GM23338 (cell line): Measurements from ENCODE around the gene CLEC2B. TPM values are rescaled to one million over a fixed set of nuclear protein-coding genes. Genes with fewer than 3 reads are reported as not detected.

Experiments
- ATAC-seq: fragments of 200-7000 bp; cut with Tn5 transposase; 3 replicates; pipeline ENCODE4 v1.9.1; 2020
- DNase-seq: peaks from one replicate; pipeline ENCODE4 v3.0.0-alpha.2; 2015; ENCODE audit warnings: low spot score
- H2AFZ ChIP-seq: fragments of 200-600 bp; sonication (generic); 2 replicates; pipeline ENCODE4 v1.8.0; 2016; ENCODE audit warnings: antibody characterized with exemption, mild to moderate bottlenecking, moderate library complexity
- H3F3A ChIP-seq: fragments of 200-600 bp; sonication (generic); replicated peaks from 2 replicates; pipeline ENCODE4 v1.8.0; 2017; ENCODE audit warnings: antibody characterized with exemption, mixed run types, low read depth
- H3K27ac ChIP-seq: fragments of 200-600 bp; sonication (generic); 2 replicates; pipeline ENCODE4 v1.6.1; 2016; ENCODE audit warnings: low read depth
- H3K27me3 ChIP-seq: fragments of 200-600 bp; sonication (generic); 2 replicates; pipeline ENCODE4 v1.8.0; 2016; ENCODE audit warnings: mild to moderate bottlenecking, mixed run types, moderate library complexity; ENCODE audit not compliant: insufficient read depth
- H3K36me3 ChIP-seq: fragments of 200-600 bp; sonication (generic); 2 replicates; pipeline ENCODE4 v1.8.0; 2016; ENCODE audit warnings: mild to moderate bottlenecking; ENCODE audit not compliant: insufficient read depth
- H3K4me1 ChIP-seq: fragments of 200-600 bp; sonication (generic); 2 replicates; pipeline ENCODE4 v1.8.0; 2016; ENCODE audit warnings: mild to moderate bottlenecking, moderate library complexity; ENCODE audit not compliant: insufficient read depth
- H3K4me2 ChIP-seq: fragments of 200-600 bp; sonication (generic); 2 replicates; pipeline ENCODE4 v1.7.1; 2017; ENCODE audit warnings: mixed run types
- H3K4me3 ChIP-seq: fragments of 200-600 bp; sonication (generic); 2 replicates; pipeline ENCODE4 v1.6.1; 2016; ENCODE audit warnings: mixed run types
- H3K79me2 ChIP-seq: fragments of 200-600 bp; sonication (generic); replicated peaks from 2 replicates; pipeline ENCODE4 v1.8.0; 2017; ENCODE audit warnings: mild to moderate bottlenecking; ENCODE audit not compliant: insufficient read depth
- H3K9me2 ChIP-seq: fragments of 200-600 bp; sonication (generic); 2 replicates; pipeline ENCODE4 v1.8.0; 2017; ENCODE audit not compliant: insufficient read depth
- H4K20me1 ChIP-seq: fragments of 200-600 bp; sonication (generic); replicated peaks from 2 replicates; pipeline ENCODE4 v1.8.0; 2017; ENCODE audit warnings: mild to moderate bottlenecking; ENCODE audit not compliant: insufficient read depth
- H3K27ac Mint-ChIP-seq: 2 replicates; pipeline ENCODE4 v1.8.0; 2020; ENCODE audit warnings: inconsistent platforms, mild to moderate bottlenecking, moderate library complexity, mixed read lengths
- H3K27me3 Mint-ChIP-seq: 3 replicates; pipeline ENCODE4 v1.8.0; 2022; ENCODE audit warnings: low read depth, mild to moderate bottlenecking, moderate library complexity, mixed read lengths, inconsistent platforms; ENCODE audit not compliant: insufficient read depth, poor library complexity
- H3K36me3 Mint-ChIP-seq: 3 replicates; pipeline ENCODE4 v1.8.0; 2021; ENCODE audit warnings: low read depth, mild to moderate bottlenecking, inconsistent platforms, moderate library complexity, mixed read lengths
- H3K4me1 Mint-ChIP-seq: 3 replicates; pipeline ENCODE4 v1.8.0; 2020; ENCODE audit warnings: mild to moderate bottlenecking, inconsistent platforms, mixed read lengths
- H3K4me3 Mint-ChIP-seq: 3 replicates; pipeline ENCODE4 v1.8.0; 2021; ENCODE audit warnings: moderate library complexity, mild to moderate bottlenecking, inconsistent platforms, mixed read lengths
- H3K9me3 Mint-ChIP-seq: 3 replicates; pipeline ENCODE4 v1.8.0; 2020; ENCODE audit warnings: moderate library complexity, mild to moderate bottlenecking, inconsistent platforms, mixed read lengths
- CREB1 ChIP-seq: fragments of 250-450 bp; sonication (Bioruptor Pico); IDR thresholded peaks from 2 replicates; pipeline ENCODE4 v1.5.0; 2020; ENCODE audit warnings: low read depth, mild to moderate bottlenecking, moderate library complexity
- EZH2 ChIP-seq: fragments of 200-600 bp; sonication (generic); IDR thresholded peaks from one replicate; pipeline ENCODE4 v1.8.0; 2017; ENCODE audit warnings: antibody characterized with exemption, mild to moderate bottlenecking, low read depth; ENCODE audit not compliant: unreplicated experiment
- STAT1 ChIP-seq: IDR thresholded peaks from one replicate; pipeline ENCODE4 v1.6.1; 2016; ENCODE audit warnings: antibody characterized with exemption; ENCODE audit not compliant: unreplicated experiment
- polyA plus RNA-seq: library from polyadenylated mRNA; unstranded; fragments of >200 nt; fragmentation: Nextera tagmentation; extraction: Ambion mirVana; gene quantifications from 2 replicates; pipeline ENCODE4 v1.2.1, GENCODE V29; 2016
- total RNA-seq: library from RNA; depleted of rRNA; stranded (reverse); fragments of >200 nt; shearing (Covaris generic); gene quantifications from 2 replicates; pipeline ENCODE4 v1.2.3, GENCODE V29; 2014
- TF ChIP-seq, protein P1 (sequence below): fragments of 250-450 bp; sonication (Bioruptor Pico); IDR thresholded peaks from 2 replicates; pipeline ENCODE4 v1.5.0; 2020; ENCODE audit warnings: mild to moderate bottlenecking, moderate library complexity
- TF ChIP-seq, protein P2 (sequence below), 2 experiments: fragments of 200-600 bp in 1 of 2; sonication (generic) in 1 of 2; conservative IDR thresholded peaks; 2 replicates each; pipeline versions ENCODE4 v1.5.1 to v1.6.1; 2016 to 2017; ENCODE audit warnings: antibody characterized with exemption in 2 of 2, low read depth in 2 of 2, mild to moderate bottlenecking in 2 of 2, moderate library complexity in 1 of 2
- TF ChIP-seq, protein P3 (sequence below): IDR thresholded peaks from 2 replicates; pipeline ENCODE4 v1.6.1; 2016; ENCODE audit warnings: antibody characterized with exemption

Gene CLEC2B
- total and polyA plus RNA-seq, 2 experiments from 2014 or later, result not detected

DNA sequence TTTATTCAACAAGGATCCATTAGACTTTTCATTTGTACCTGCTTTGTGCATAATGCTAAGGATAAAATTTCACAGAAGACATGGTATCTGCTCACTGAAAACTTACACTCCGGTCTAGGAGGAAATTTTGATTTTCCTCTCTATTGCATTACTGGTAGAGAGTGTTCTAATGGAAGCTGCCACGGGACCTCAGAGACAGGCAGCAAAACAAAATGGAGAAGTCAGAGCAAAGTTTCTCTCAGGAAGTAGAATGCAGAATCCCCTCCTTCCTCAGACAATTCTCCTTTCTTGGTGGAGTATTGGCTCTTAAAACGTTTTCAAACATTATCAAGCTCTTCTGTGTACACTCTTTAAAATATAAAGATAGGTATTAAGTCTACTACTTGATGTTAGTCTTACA, 12.3 kb downstream of the CLEC2B start (continued):
- TF ChIP-seq, protein P1, sequence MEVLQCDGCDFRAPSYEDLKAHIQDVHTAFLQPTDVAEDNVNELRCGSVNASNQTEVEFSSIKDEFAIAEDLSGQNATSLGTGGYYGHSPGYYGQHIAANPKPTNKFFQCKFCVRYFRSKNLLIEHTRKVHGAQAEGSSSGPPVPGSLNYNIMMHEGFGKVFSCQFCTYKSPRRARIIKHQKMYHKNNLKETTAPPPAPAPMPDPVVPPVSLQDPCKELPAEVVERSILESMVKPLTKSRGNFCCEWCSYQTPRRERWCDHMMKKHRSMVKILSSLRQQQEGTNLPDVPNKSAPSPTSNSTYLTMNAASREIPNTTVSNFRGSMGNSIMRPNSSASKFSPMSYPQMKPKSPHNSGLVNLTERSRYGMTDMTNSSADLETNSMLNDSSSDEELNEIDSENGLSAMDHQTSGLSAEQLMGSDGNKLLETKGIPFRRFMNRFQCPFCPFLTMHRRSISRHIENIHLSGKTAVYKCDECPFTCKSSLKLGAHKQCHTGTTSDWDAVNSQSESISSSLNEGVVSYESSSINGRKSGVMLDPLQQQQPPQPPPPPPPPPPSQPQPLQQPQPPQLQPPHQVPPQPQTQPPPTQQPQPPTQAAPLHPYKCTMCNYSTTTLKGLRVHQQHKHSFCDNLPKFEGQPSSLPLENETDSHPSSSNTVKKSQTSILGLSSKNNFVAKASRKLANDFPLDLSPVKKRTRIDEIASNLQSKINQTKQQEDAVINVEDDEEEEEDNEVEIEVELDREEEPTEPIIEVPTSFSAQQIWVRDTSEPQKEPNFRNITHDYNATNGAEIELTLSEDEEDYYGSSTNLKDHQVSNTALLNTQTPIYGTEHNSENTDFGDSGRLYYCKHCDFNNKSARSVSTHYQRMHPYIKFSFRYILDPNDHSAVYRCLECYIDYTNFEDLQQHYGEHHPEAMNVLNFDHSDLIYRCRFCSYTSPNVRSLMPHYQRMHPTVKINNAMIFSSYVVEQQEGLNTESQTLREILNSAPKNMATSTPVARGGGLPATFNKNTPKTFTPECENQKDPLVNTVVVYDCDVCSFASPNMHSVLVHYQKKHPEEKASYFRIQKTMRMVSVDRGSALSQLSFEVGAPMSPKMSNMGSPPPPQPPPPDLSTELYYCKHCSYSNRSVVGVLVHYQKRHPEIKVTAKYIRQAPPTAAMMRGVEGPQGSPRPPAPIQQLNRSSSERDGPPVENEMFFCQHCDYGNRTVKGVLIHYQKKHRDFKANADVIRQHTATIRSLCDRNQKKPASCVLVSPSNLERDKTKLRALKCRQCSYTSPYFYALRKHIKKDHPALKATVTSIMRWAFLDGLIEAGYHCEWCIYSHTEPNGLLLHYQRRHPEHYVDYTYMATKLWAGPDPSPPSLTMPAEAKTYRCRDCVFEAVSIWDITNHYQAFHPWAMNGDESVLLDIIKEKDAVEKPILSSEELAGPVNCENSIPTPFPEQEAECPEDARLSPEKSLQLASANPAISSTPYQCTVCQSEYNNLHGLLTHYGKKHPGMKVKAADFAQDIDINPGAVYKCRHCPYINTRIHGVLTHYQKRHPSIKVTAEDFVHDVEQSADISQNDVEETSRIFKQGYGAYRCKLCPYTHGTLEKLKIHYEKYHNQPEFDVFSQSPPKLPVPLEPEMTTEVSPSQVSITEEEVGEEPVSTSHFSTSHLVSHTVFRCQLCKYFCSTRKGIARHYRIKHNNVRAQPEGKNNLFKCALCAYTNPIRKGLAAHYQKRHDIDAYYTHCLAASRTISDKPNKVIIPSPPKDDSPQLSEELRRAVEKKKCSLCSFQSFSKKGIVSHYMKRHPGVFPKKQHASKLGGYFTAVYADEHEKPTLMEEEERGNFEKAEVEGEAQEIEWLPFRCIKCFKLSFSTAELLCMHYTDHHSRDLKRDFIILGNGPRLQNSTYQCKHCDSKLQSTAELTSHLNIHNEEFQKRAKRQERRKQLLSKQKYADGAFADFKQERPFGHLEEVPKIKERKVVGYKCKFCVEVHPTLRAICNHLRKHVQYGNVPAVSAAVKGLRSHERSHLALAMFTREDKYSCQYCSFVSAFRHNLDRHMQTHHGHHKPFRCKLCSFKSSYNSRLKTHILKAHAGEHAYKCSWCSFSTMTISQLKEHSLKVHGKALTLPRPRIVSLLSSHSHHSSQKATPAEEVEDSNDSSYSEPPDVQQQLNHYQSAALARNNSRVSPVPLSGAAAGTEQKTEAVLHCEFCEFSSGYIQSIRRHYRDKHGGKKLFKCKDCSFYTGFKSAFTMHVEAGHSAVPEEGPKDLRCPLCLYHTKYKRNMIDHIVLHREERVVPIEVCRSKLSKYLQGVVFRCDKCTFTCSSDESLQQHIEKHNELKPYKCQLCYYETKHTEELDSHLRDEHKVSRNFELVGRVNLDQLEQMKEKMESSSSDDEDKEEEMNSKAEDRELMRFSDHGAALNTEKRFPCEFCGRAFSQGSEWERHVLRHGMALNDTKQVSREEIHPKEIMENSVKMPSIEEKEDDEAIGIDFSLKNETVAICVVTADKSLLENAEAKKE (CRISPR knock-in tag), result no peak

GRCh38 chr12:9856151-9856550, 13.0 kb downstream of the CLEC2B start:
- no peak overlapping the region for H3K4me3 ChIP-seq
- peak overlapping the region; percentile 6; the same call in 1 of the 2 replicates for H3K4me2 ChIP-seq
- H3K9me3 Mint-ChIP-seq, result no peaks in the 10 kb centered on the region
- H3F3A ChIP-seq, result no peaks in the 10 kb centered on the region
- no peaks in the 10 kb centered on the region for H3K36me3 Mint-ChIP-seq
- no peak overlapping the region for H3K4me3 Mint-ChIP-seq
- H3K4me1 ChIP-seq, result peaks cover 9% of the 10 kb centered on the region; the same call in 1 of the 2 replicates
- no peak overlapping the region for H3K27ac ChIP-seq
- no peak overlapping the region; the same call in 1 of the 2 replicates for H3K27ac Mint-ChIP-seq
- H4K20me1 ChIP-seq, result no peaks in the 10 kb centered on the region
- H3K9me2 ChIP-seq, result no peaks in the 10 kb centered on the region
- H3K79me2 ChIP-seq, result no peaks in the 10 kb centered on the region
- no peaks in the 10 kb centered on the region for H3K36me3 ChIP-seq
- ATAC-seq, result no peak
- peaks cover 2% of the 10 kb centered on the region for H3K27me3 Mint-ChIP-seq
- no peak for DNase-seq
- no peaks in the 10 kb centered on the region for H3K27me3 ChIP-seq
- H3K4me1 Mint-ChIP-seq, result peaks cover 28% of the 10 kb centered on the region
- H2AFZ ChIP-seq, result peak overlapping the region; percentile 82; the same call in 1 of the 2 replicates
- TF ChIP-seq, protein P1 (CRISPR knock-in tag), result no peak
- TF ChIP-seq CREB1 (CRISPR knock-in tag) (no peak), STAT1 (no peak), EZH2 (no peak)
- TF ChIP-seq, protein P2, sequence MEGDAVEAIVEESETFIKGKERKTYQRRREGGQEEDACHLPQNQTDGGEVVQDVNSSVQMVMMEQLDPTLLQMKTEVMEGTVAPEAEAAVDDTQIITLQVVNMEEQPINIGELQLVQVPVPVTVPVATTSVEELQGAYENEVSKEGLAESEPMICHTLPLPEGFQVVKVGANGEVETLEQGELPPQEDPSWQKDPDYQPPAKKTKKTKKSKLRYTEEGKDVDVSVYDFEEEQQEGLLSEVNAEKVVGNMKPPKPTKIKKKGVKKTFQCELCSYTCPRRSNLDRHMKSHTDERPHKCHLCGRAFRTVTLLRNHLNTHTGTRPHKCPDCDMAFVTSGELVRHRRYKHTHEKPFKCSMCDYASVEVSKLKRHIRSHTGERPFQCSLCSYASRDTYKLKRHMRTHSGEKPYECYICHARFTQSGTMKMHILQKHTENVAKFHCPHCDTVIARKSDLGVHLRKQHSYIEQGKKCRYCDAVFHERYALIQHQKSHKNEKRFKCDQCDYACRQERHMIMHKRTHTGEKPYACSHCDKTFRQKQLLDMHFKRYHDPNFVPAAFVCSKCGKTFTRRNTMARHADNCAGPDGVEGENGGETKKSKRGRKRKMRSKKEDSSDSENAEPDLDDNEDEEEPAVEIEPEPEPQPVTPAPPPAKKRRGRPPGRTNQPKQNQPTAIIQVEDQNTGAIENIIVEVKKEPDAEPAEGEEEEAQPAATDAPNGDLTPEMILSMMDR (conservative IDR thresholded peaks at IDR 0.05; ENCODE audit: low read depth in 2 of 2), result no peak
- TF ChIP-seq, protein P3, sequence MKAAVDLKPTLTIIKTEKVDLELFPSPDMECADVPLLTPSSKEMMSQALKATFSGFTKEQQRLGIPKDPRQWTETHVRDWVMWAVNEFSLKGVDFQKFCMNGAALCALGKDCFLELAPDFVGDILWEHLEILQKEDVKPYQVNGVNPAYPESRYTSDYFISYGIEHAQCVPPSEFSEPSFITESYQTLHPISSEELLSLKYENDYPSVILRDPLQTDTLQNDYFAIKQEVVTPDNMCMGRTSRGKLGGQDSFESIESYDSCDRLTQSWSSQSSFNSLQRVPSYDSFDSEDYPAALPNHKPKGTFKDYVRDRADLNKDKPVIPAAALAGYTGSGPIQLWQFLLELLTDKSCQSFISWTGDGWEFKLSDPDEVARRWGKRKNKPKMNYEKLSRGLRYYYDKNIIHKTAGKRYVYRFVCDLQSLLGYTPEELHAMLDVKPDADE, result no peak
